Small intestine (tissue), 7 donors: Measurements from ENCODE around the gene SLC26A11. TPM values are rescaled to one million over a fixed set of nuclear protein-coding genes. Genes with fewer than 3 reads are reported as not detected.
A peak's percentile ranks its signal among the peaks of the same experiment; 100 is the strongest.

Source experiments
- DNase-seq, 2 donors: peaks; one replicate each; pipeline versions ENCODE4 v3.0.0 to v3.0.0-alpha.2; 2013
- FAIRE-seq: peaks from 2 replicates; lab custom pipeline; 2012; peaks lifted over from hg19 to GRCh38; lab: Jason Lieb, UNC
- H3K27ac ChIP-seq, 3 donors: one replicate each; pipeline ENCODE4 v1.5.1; 2013; ENCODE audit warnings: low read length in 2 of 3, mild to moderate bottlenecking in 2 of 3, control low read depth in 1 of 3, inconsistent platforms in 1 of 3, low read depth in 1 of 3, moderate library complexity in 1 of 3
- H3K27me3 ChIP-seq, 3 donors: one replicate each; pipeline ENCODE4 v1.6.1; 2013; ENCODE audit warnings: low read length in 3 of 3, inconsistent platforms in 1 of 3; ENCODE audit not compliant: control insufficient read depth in 3 of 3, insufficient read depth in 3 of 3
- H3K36me3 ChIP-seq, 3 donors: one replicate each; pipeline ENCODE4 v1.6.1; 2013; ENCODE audit warnings: low read length in 3 of 3, inconsistent platforms in 1 of 3, low read depth in 1 of 3, mild to moderate bottlenecking in 1 of 3, moderate library complexity in 1 of 3; ENCODE audit not compliant: control insufficient read depth in 3 of 3, insufficient read depth in 2 of 3
- H3K4me1 ChIP-seq, 3 donors: one replicate each; pipeline ENCODE4 v1.6.1; 2013; ENCODE audit warnings: low read length in 2 of 3, inconsistent platforms in 1 of 3, low read depth in 1 of 3, mild to moderate bottlenecking in 1 of 3, moderate library complexity in 1 of 3; ENCODE audit not compliant: control insufficient read depth in 3 of 3, insufficient read depth in 2 of 3
- H3K4me3 ChIP-seq, 3 donors: one replicate each; pipeline ENCODE4 v1.5.1; 2013; ENCODE audit warnings: low read length in 3 of 3, control low read depth in 1 of 3, inconsistent platforms in 1 of 3, low read depth in 1 of 3, mild to moderate bottlenecking in 1 of 3, moderate library complexity in 1 of 3
- H3K9me3 ChIP-seq, 2 donors: one replicate each; pipeline ENCODE4 v1.6.1; 2013; ENCODE audit warnings: low read depth in 1 of 2, low read length in 1 of 2; ENCODE audit not compliant: control insufficient read depth in 2 of 2, insufficient read depth in 1 of 2
- WGBS, 3 donors: extraction: QIAGEN DNeasy Blood & Tissue Kit; methylation state at CpG; one replicate each; pipeline ENCODE4 v1.1.7; 2013; 5-methylcytosine and 5-hydroxymethylcytosine counted together
- polyA plus RNA-seq, 4 donors: library from polyadenylated mRNA; stranded (reverse) in 3 of 4; unstranded in 1 of 4; fragments of 200-250 nt in 3 of 4; fragments of 120-200 nt in 1 of 4; gene quantifications; one replicate each; pipeline versions ENCODE4 v1.2.1 to v1.2.3, GENCODE V29; 2013
- donor health status: healthy with polysubstance abuse.
- donor health status: control.
- donor health status: control.
- donor health status: Bipolar disorder and iron deficiency.
- donor health status: healthy.

Gene SLC26A11
- polyA plus RNA-seq, 4 donors: 7.3 to 63.2 (median 8.4) TPM

DNA sequence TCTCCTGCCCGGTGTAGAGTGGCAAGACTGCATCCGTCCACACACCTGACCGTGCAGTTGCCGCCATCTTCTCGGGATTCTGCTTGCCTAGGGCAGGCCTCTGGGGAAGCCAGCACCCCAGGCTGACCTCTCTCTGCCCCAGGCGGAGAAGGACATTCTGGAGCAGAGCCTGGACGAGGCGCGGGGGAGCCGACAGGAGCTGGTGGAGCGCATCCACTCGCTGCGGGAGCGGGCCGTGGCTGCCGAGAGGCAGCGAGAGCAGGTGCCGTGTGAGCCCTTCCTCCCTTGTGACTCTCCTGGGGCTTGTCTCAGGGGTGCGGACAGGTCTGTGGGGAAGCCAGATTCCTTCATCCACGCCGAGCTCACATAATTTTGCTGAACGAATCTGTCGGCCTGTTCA, 30.6 kb upstream of the SLC26A11 start:
- FAIRE-seq (no peak), DNase-seq (no peak)
- H3K4me3 ChIP-seq: no peak overlapping the region
- no peaks in the 10 kb centered on the region for H3K9me3 ChIP-seq
- H3K27me3 ChIP-seq: peaks cover 0 to 18% (median 0%) of the 10 kb centered on the region in 3 donors
- H3K4me1 ChIP-seq: peaks cover 0 to 3% (median 0%) of the 10 kb centered on the region in 3 donors
- WGBS, 3 donors: 92 to 96% (median 95%) methylated on average over 23 of the region's 23 CpGs
- H3K36me3 ChIP-seq: no peaks in the 10 kb centered on the region
- H3K27ac ChIP-seq: no peak overlapping the region

DNA sequence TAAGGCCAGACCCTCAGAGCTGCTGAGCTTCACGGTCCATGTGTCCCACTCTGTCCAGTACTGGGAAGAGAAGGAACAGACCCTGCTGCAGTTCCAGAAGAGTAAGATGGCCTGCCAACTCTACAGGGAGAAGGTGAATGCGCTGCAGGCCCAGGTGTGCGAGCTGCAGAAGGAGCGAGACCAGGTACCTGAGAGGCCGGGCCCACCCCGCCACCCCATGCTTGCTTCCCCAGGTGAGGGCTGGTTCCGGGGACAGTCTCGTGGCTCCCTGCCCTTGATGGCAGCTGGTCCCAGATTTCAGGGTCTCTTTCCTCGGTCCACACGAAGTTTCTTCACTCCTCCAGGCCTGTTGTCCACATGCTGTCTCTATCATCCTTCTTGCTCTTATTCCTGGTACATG, 29.5 kb upstream of the SLC26A11 start:
- WGBS, 3 donors: 92 to 96% (median 96%) methylated on average over 10 of the region's 10 CpGs
- no peak overlapping the region for H3K4me3 ChIP-seq
- no peak for DNase-seq
- peaks cover 0 to 20% (median 0%) of the 10 kb centered on the region in 3 donors for H3K27me3 ChIP-seq
- FAIRE-seq: no peak
- no peak overlapping the region for H3K27ac ChIP-seq
- H3K4me1 ChIP-seq: peaks cover 0 to 3% (median 0%) of the 10 kb centered on the region in 3 donors
- H3K36me3 ChIP-seq: no peaks in the 10 kb centered on the region
- no peaks in the 10 kb centered on the region for H3K9me3 ChIP-seq

DNA sequence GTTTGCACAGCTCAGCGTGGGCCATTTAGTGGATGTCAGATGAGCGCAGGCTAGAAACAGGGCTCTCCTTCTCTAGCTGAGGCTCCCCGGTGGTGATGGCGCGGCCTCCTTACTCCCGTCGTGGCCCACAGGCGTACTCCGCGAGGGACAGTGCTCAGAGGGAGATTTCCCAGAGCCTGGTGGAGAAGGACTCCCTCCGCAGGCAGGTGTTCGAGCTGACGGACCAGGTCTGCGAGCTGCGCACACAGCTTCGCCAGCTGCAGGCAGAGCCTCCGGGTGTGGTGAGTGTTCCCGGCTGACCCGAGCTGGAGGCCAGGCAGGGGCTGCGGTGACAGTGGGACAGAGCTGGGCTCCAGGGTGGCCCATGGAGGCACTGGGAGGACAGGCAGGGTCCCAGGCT, 29.0 kb upstream of the SLC26A11 start:
- 79 to 90% (median 86%) methylated on average over 20 of the region's 20 CpGs for WGBS, 3 donors
- Histone ChIP-seq H3K9me3 (no peaks in the 10 kb centered on the region), H3K4me1 (peaks cover 0 to 3% (median 0%) of the 10 kb centered on the region in 3 donors), H3K4me3 (no peak overlapping the region), H3K36me3 (no peaks in the 10 kb centered on the region), H3K27ac (no peak overlapping the region), H3K27me3 (peaks cover 0 to 21% (median 0%) of the 10 kb centered on the region in 3 donors)
- DNase-seq (no peak), FAIRE-seq (no peak)

DNA sequence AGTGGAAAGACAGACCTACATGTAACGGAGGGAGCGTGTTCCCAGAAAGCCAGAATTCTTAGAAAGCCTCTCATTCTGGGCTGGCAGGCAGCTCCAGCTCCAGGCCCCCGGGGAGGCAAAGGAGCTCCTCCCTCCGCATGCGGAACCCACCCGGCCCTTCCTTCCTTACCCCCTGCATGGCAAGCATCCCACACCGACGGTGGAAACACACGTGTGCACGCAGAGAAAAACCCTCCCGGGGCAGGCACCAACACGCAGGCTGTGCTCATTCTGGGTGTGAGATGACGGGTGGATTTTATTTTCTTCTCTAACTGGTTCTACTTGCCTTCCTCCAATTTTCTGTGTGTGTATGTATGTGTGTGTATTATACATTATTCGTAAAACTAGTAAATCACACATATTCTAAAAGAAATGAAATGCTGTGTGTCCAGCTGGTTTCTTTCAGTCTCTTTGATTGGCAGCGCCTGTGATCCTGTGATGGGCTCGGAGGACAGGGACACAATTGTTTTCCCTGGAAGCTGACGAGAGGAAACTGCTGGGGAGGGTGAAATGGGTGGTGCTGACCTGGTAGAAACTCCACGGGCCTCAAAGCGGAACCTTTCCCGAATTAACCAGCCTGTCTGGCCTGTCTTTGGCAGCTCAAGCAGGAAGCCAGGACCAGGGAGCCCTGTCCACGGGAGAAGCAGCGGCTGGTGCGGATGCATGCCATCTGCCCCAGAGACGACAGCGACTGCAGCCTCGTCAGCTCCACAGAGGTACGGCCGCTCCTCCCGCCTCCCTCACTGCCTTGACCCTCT, 28.2 kb upstream of the SLC26A11 start:
- peaks cover 0 to 3% (median 0%) of the 10 kb centered on the region in 3 donors for H3K4me1 ChIP-seq
- no peak overlapping the region for H3K4me3 ChIP-seq
- FAIRE-seq (no peak), DNase-seq (no peak)
- peaks cover 0 to 21% (median 0%) of the 10 kb centered on the region in 3 donors for H3K27me3 ChIP-seq
- no peaks in the 10 kb centered on the region for H3K36me3 ChIP-seq
- no peaks in the 10 kb centered on the region for H3K9me3 ChIP-seq
- no peak overlapping the region for H3K27ac ChIP-seq
- 58 to 80% (median 73%) methylated on average over 29 of the region's 29 CpGs for WGBS, 3 donors

DNA sequence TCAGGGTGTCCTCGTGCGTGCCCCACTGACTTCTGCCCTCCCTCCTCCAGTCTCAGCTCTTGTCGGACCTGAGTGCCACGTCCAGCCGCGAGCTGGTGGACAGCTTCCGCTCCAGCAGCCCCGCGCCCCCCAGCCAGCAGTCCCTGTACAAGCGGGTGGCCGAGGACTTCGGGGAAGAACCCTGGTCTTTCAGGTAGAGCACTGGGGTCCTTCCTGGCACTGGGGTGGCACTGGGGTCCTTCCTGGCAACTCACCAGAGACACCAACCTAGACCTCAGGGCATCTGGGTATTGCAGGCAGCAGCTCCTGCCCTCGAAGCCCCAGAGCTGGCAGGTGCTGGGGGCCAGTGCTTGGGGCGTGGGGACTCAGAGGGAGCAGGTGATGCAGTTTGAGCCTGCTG, 25.1 kb upstream of the SLC26A11 start:
- no peaks in the 10 kb centered on the region for H3K9me3 ChIP-seq
- DNase-seq (no peak), FAIRE-seq (no peak)
- WGBS, 3 donors: 81 to 88% (median 82%) methylated on average over 14 of the region's 14 CpGs
- H3K27me3 ChIP-seq: peaks cover 0 to 12% (median 0%) of the 10 kb centered on the region in 3 donors
- no peaks in the 10 kb centered on the region for H3K36me3 ChIP-seq
- no peak overlapping the region for H3K4me3 ChIP-seq
- no peaks in the 10 kb centered on the region for H3K4me1 ChIP-seq
- H3K27ac ChIP-seq: no peak overlapping the region

DNA sequence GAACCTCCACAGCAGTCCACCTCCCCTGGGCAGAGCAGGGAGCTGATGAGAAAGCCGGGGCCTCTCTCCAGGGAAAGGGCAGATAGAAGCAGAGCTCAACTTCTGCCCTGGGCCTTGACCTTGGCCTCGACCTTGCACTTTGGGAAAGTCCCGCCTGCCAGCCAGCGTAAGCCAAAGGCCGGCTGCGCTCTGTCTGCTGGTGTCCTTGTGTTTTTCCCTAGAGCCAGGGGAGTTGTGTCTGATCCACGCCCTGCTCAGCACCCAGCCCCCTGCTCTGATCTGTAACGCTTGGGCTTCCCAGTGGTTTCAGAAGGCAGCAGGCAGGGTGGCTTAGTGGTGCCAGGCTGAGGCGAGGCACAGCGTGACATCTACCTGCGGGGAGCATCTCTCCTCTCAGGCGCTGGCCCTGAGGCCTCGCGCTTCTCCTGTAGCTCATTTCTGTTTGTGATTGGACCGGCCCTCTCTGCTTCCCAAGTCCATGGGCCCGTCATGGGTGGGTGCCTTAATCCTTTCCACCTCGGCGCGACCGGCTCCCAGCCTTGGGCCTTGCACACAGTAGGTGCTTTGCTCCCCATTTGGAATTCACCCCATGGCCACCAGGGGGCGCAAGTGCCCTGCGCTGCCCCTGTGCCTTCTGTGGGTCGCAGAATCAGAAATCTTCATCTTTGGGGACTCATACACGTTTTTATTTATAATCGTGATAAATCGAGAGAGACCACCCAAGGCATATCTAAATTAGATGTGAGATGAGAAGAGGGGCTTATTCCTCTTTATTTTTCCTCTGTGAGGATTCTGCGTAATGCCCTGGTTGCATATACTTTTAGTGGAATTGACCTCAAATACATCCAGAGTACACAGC, 24.3 kb upstream of the SLC26A11 start:
- peaks cover 0 to 12% (median 0%) of the 10 kb centered on the region in 3 donors for H3K27me3 ChIP-seq
- H3K27ac ChIP-seq: no peak overlapping the region
- 57 to 68% (median 62%) methylated on average over 27 of the region's 27 CpGs for WGBS, 3 donors
- H3K36me3 ChIP-seq: no peaks in the 10 kb centered on the region
- DNase-seq (peak in 1 of 2 donors; percentile 27), FAIRE-seq (no peak)
- no peak overlapping the region for H3K4me3 ChIP-seq
- no peaks in the 10 kb centered on the region for H3K4me1 ChIP-seq
- H3K9me3 ChIP-seq: no peaks in the 10 kb centered on the region

DNA sequence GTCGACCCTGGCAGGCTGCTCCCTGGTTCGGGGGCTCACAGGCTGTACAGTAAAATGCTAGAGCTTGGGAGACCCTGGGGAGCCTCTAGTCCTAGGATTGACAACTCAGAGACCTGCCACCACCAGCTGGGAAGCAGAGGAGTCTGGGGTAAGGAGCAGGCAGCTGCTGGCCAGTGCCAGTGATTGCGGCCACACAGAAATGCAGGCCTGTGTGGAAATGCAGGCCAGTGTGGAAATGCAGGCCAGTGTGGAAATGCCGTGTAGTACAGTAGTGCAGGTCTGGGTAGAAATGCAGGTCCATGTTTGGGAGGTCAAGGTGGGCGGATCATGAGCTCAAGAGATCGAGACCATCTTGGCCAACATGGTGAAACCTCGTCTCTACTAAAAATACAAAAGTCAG, 23.6 kb upstream of the SLC26A11 start:
- no peak overlapping the region for H3K4me3 ChIP-seq
- H3K27ac ChIP-seq: no peak overlapping the region
- H3K27me3 ChIP-seq: peaks cover 0 to 12% (median 0%) of the 10 kb centered on the region in 3 donors
- WGBS, 3 donors: 90 to 96% (median 96%) methylated on average over 7 of the region's 7 CpGs
- peaks cover 0 to 7% (median 0%) of the 10 kb centered on the region in 3 donors for H3K36me3 ChIP-seq
- DNase-seq (no peak), FAIRE-seq (no peak)
- H3K9me3 ChIP-seq: no peaks in the 10 kb centered on the region
- no peaks in the 10 kb centered on the region for H3K4me1 ChIP-seq

DNA sequence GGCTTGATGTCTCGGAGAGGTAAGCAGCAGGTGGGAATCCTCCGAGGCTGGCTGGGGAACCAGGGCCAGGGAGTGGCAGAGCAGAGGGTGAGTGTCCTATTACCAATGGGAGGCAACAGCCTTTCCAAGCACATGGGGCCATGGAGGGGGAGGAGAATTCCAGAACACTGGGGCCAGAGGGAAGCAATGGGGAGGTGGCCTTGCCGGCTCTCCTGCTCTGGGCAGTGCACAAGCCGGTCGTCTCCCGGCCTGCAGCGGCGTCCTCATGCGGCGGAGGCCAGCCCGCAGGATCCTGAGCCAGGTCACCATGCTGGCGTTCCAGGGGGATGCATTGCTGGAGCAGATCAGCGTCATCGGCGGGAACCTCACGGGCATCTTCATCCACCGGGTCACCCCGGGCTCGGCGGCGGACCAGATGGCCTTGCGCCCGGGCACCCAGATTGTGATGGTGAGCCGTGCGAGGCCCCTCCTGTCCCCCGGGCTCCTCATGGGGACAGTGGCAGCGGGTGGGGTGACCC, 22.0 kb upstream of the SLC26A11 start:
- WGBS, 3 donors: 76 to 81% (median 81%) methylated on average over 26 to 27 of the region's 27 CpGs

More for the DNA sequence above, 22.0 kb upstream of the SLC26A11 start:
- Histone ChIP-seq H3K27ac (no peak overlapping the region), H3K9me3 (no peaks in the 10 kb centered on the region), H3K27me3 (peaks cover 0 to 4% (median 0%) of the 10 kb centered on the region in 3 donors), H3K36me3 (peaks cover 0 to 18% (median 0%) of the 10 kb centered on the region in 3 donors), H3K4me3 (no peak overlapping the region), H3K4me1 (no peaks in the 10 kb centered on the region)
- FAIRE-seq: no peak
- no peak for DNase-seq
